Measurements from ENCODE around the gene RUVBL2.
"Not testable (repeated sequence)": the region's sequence is repeated elsewhere in the genome, so short reads cannot be mapped to it uniquely, and the experiment has no call there.

RUVBL2 gene

GRCh38 chr19:49038557-49039276, 45.0 kb downstream of the RUVBL2 start:
- not testable (repeated sequence) for H3K36me3 ChIP-seq (ENCODE audit: control insufficient read depth, insufficient read depth, low read length); H3K27ac ChIP-seq (ENCODE audit: low read depth, low read length); H3K27me3 ChIP-seq (ENCODE audit: control insufficient read depth, insufficient read depth, low read length); H3K4me3 ChIP-seq (ENCODE audit: low read depth, low read length); H3K4me1 ChIP-seq (ENCODE audit: control insufficient read depth, insufficient read depth, low read length); H3K9ac ChIP-seq (ENCODE audit: low read length); H3K9me3 ChIP-seq (ENCODE audit: control insufficient read depth, insufficient read depth, low read depth, low read length)

GRCh38 chr19:49039736-49040135, 46.0 kb downstream of the RUVBL2 start:
- H3K27ac ChIP-seq (ENCODE audit: low read depth, low read length); H3K36me3 ChIP-seq (ENCODE audit: control insufficient read depth, insufficient read depth, low read length); H3K4me1 ChIP-seq (ENCODE audit: control insufficient read depth, insufficient read depth, low read length); H3K4me3 ChIP-seq (ENCODE audit: low read depth, low read length); H3K27me3 ChIP-seq (ENCODE audit: control insufficient read depth, insufficient read depth, low read length); H3K9ac ChIP-seq (ENCODE audit: low read length); H3K9me3 ChIP-seq (ENCODE audit: control insufficient read depth, insufficient read depth, low read depth, low read length): not testable (repeated sequence)

- H3K9me3 ChIP-seq (ENCODE audit: control insufficient read depth, insufficient read depth, low read depth, low read length) = no peaks in the 10 kb centered on the region
- H3K4me1 ChIP-seq (ENCODE audit: control insufficient read depth, insufficient read depth, low read length) = peaks cover 2% of the 10 kb centered on the region; the same call in 1 of the 2 replicates
- H3K4me3 ChIP-seq (ENCODE audit: low read depth, low read length) = no peak overlapping the region
- H3K9ac ChIP-seq (ENCODE audit: low read length) = no peak overlapping the region
- H3K27ac ChIP-seq (ENCODE audit: low read depth, low read length) = no peak overlapping the region
- H3K36me3 ChIP-seq (ENCODE audit: control insufficient read depth, insufficient read depth, low read length) = no peaks in the 10 kb centered on the region
- H3K27me3 ChIP-seq (ENCODE audit: control insufficient read depth, insufficient read depth, low read length) = no peaks in the 10 kb centered on the region
These were observed 48.5 kb downstream of the RUVBL2 start for GRCh38 chr19:49042177-49042576.

GRCh38 chr19:49042666-49043065, 49.0 kb downstream of the RUVBL2 start:
- H3K9me3 ChIP-seq (ENCODE audit: control insufficient read depth, insufficient read depth, low read depth, low read length); H3K36me3 ChIP-seq (ENCODE audit: control insufficient read depth, insufficient read depth, low read length); H3K4me1 ChIP-seq (ENCODE audit: control insufficient read depth, insufficient read depth, low read length); H3K27me3 ChIP-seq (ENCODE audit: control insufficient read depth, insufficient read depth, low read length); H3K9ac ChIP-seq (ENCODE audit: low read length); H3K4me3 ChIP-seq (ENCODE audit: low read depth, low read length); H3K27ac ChIP-seq (ENCODE audit: low read depth, low read length): not testable (repeated sequence)

GRCh38 chr19:49043548-49043947, 49.9 kb downstream of the RUVBL2 start, which contains the start of gene CGB5:
Gene CGB5, plus strand, starts transcription at chr19:49043848. Its CDS starts 362 bp downstream, at chr19:49044210.
- not testable (repeated sequence) for H3K36me3 ChIP-seq (ENCODE audit: control insufficient read depth, insufficient read depth, low read length); H3K4me3 ChIP-seq (ENCODE audit: low read depth, low read length); H3K27me3 ChIP-seq (ENCODE audit: control insufficient read depth, insufficient read depth, low read length); H3K9ac ChIP-seq (ENCODE audit: low read length); H3K27ac ChIP-seq (ENCODE audit: low read depth, low read length); H3K9me3 ChIP-seq (ENCODE audit: control insufficient read depth, insufficient read depth, low read depth, low read length); H3K4me1 ChIP-seq (ENCODE audit: control insufficient read depth, insufficient read depth, low read length)

GRCh38 chr19:49049011-49049410, 55.3 kb downstream of the RUVBL2 start, which contains the start of gene CGB8:
Gene CGB8, minus strand, starts transcription at chr19:49049111. Its CDS starts 372 bp downstream, at chr19:49048739.
- not testable (repeated sequence) for H3K27me3 ChIP-seq (ENCODE audit: control insufficient read depth, insufficient read depth, low read length); H3K4me3 ChIP-seq (ENCODE audit: low read depth, low read length); H3K4me1 ChIP-seq (ENCODE audit: control insufficient read depth, insufficient read depth, low read length); H3K9ac ChIP-seq (ENCODE audit: low read length); H3K27ac ChIP-seq (ENCODE audit: low read depth, low read length); H3K36me3 ChIP-seq (ENCODE audit: control insufficient read depth, insufficient read depth, low read length); H3K9me3 ChIP-seq (ENCODE audit: control insufficient read depth, insufficient read depth, low read depth, low read length)

DNA sequence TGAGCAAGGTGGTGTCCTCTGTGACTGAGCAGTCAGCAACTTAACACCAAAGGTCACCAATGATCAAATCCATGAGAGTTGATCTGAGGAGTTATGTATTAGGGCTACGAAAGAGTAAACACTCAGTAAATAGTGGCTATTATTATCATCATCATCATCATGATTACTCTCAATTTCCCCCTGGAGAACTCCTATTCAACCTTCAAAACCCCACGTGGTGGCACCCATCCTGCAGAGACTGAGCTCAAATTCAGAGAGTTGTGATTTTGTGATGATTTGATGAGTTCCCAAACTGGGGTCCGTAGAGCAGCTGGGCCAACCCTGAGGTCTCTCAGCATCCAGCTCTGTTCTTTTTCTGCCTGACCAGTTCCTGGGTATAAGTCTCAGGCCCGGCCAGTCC, 56.1 kb downstream of the RUVBL2 start:
- not testable (repeated sequence) for H3K36me3 ChIP-seq (ENCODE audit: control insufficient read depth, insufficient read depth, low read length); H3K4me3 ChIP-seq (ENCODE audit: low read depth, low read length); H3K27me3 ChIP-seq (ENCODE audit: control insufficient read depth, insufficient read depth, low read length); H3K9ac ChIP-seq (ENCODE audit: low read length); H3K9me3 ChIP-seq (ENCODE audit: control insufficient read depth, insufficient read depth, low read depth, low read length); H3K27ac ChIP-seq (ENCODE audit: low read depth, low read length); H3K4me1 ChIP-seq (ENCODE audit: control insufficient read depth, insufficient read depth, low read length)

DNA sequence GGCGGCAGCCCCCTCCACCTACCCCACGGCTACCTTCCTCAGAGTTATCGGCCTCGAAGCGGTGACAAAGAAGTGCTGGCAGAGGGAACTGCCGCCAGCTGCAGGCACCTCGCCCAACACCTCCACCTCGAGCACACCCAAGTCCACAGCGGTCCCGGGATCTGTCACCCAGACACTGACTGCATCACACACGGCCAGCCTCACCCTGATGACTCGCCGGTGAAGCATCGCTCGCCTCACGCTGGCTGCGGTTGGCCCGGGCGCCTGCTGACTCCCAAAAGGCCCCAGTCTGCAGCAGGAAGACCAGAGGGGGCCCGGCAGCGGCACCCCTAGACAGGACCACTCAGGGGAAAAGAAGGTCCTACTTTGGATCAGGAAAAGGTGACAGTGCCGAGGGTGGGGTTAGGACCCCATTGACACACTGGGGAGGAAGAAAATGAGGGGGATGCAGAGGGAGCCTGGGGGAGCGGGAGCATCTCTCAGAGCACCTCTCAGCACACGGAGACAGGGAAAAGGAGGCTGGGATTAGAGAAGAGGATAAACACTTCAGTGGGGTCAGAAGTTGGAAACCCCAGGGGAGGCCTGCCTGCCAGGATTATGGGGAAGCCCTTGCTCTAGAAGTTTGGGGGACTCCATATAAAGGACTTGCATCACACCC, 56.8 kb downstream of the RUVBL2 start:
- not testable (repeated sequence) for H3K9me3 ChIP-seq (ENCODE audit: control insufficient read depth, insufficient read depth, low read depth, low read length); H3K4me3 ChIP-seq (ENCODE audit: low read depth, low read length); H3K36me3 ChIP-seq (ENCODE audit: control insufficient read depth, insufficient read depth, low read length); H3K9ac ChIP-seq (ENCODE audit: low read length); H3K27ac ChIP-seq (ENCODE audit: low read depth, low read length); H3K4me1 ChIP-seq (ENCODE audit: control insufficient read depth, insufficient read depth, low read length)
- H3K27me3 ChIP-seq (ENCODE audit: control insufficient read depth, insufficient read depth, low read length) = peaks cover 14% of the 10 kb centered on the region

- no peak overlapping the region for H3K27ac ChIP-seq (ENCODE audit: low read depth, low read length)
- no peaks in the 10 kb centered on the region for H3K9me3 ChIP-seq (ENCODE audit: control insufficient read depth, insufficient read depth, low read depth, low read length)
- H3K4me3 ChIP-seq (ENCODE audit: low read depth, low read length) = peak overlapping the region; percentile 72
- peaks cover 13% of the 10 kb centered on the region; the same call in 1 of the 2 replicates for H3K4me1 ChIP-seq (ENCODE audit: control insufficient read depth, insufficient read depth, low read length)
- H3K27me3 ChIP-seq (ENCODE audit: control insufficient read depth, insufficient read depth, low read length) = peaks cover 66% of the 10 kb centered on the region
- H3K9ac ChIP-seq (ENCODE audit: low read length) = peak overlapping the region; percentile 48
- H3K36me3 ChIP-seq (ENCODE audit: control insufficient read depth, insufficient read depth, low read length) = no peaks in the 10 kb centered on the region
These were observed 62.6 kb downstream of the RUVBL2 start for GRCh38 chr19:49056101-49056901.

- not testable (repeated sequence) for H3K36me3 ChIP-seq (ENCODE audit: control insufficient read depth, insufficient read depth, low read length); H3K9ac ChIP-seq (ENCODE audit: low read length); H3K9me3 ChIP-seq (ENCODE audit: control insufficient read depth, insufficient read depth, low read depth, low read length); H3K27ac ChIP-seq (ENCODE audit: low read depth, low read length)
- H3K4me3 ChIP-seq (ENCODE audit: low read depth, low read length) = peak overlapping the region; percentile 72
- H3K27me3 ChIP-seq (ENCODE audit: control insufficient read depth, insufficient read depth, low read length) = peaks cover 68% of the 10 kb centered on the region
- peaks cover 13% of the 10 kb centered on the region; the same call in 1 of the 2 replicates for H3K4me1 ChIP-seq (ENCODE audit: control insufficient read depth, insufficient read depth, low read length)
These were observed 63.4 kb downstream of the RUVBL2 start for GRCh38 chr19:49056902-49057596.

All from HUES6 (cell line).